CD14-positive monocyte (primary cell): ENCODE data around the gene SUMO3. TPM values are rescaled to one million over a fixed set of nuclear protein-coding genes. Genes with fewer than 3 reads are reported as not detected.

Source experiments
- DNase-seq, 3 donors: peaks; one replicate each; pipeline ENCODE4 v3.0.0-alpha.2; 2011 to 2022
- H2AFZ ChIP-seq: 2 replicates; pipeline ENCODE4 v1.6.0; 2012; ENCODE audit warnings: mild to moderate bottlenecking, low read depth, low read length, inconsistent platforms; ENCODE audit not compliant: insufficient read depth, poor library complexity, severe bottlenecking
- H3K27ac ChIP-seq, 2 donors: 1 replicate in 1 of 2; 2 replicates in 1 of 2; pipeline ENCODE4 v1.5.1; 2012 to 2013; ENCODE audit warnings: low read length in 2 of 2, control low read depth in 1 of 2, inconsistent platforms in 1 of 2, low read depth in 1 of 2, mild to moderate bottlenecking in 1 of 2
- H3K27me3 ChIP-seq, 2 donors: one replicate each; pipeline versions ENCODE4 v1.6.0 to v1.6.1; 2011 to 2013; ENCODE audit warnings: low read length in 2 of 2; ENCODE audit not compliant: control insufficient read depth in 2 of 2, insufficient read depth in 2 of 2
- H3K36me3 ChIP-seq, 2 donors: replicated peaks in 1 of 2; 1 replicate in 1 of 2; 2 replicates in 1 of 2; pipeline versions ENCODE4 v1.5.1 to v1.6.1; 2012 to 2013; ENCODE audit warnings: low read length in 2 of 2, control low read depth in 1 of 2, inconsistent platforms in 1 of 2, mild to moderate bottlenecking in 1 of 2; ENCODE audit not compliant: insufficient read depth in 2 of 2, control insufficient read depth in 1 of 2
- H3K4me1 ChIP-seq, 2 donors: 1 replicate in 1 of 2; 2 replicates in 1 of 2; pipeline versions ENCODE4 v1.5.1 to v1.6.1; 2012 to 2013; ENCODE audit warnings: low read length in 2 of 2, control low read depth in 1 of 2, inconsistent platforms in 1 of 2, mild to moderate bottlenecking in 1 of 2, moderate library complexity in 1 of 2; ENCODE audit not compliant: insufficient read depth in 2 of 2, control insufficient read depth in 1 of 2
- H3K4me2 ChIP-seq: replicated peaks from 2 replicates; pipeline ENCODE3; 2012; ENCODE audit warnings: low read length, moderate library complexity, mild to moderate bottlenecking; ENCODE audit not compliant: poor library complexity, severe bottlenecking; ENCODE audit errors: extremely low read depth
- H3K4me3 ChIP-seq, 3 experiments: fragments of 200-600 bp in 1 of 3; sonication (generic) in 1 of 3; replicated peaks in 1 of 3; 1 replicate in 2 of 3; 2 replicates in 1 of 3; pipeline ENCODE4 v1.5.1; 2011 to 2013; ENCODE audit warnings: low read length in 3 of 3, mild to moderate bottlenecking in 3 of 3, control low read depth in 2 of 3, low read depth in 2 of 3, inconsistent platforms in 1 of 3, moderate library complexity in 1 of 3
- H3K79me2 ChIP-seq: 2 replicates; pipeline ENCODE4 v1.6.0; 2012; ENCODE audit warnings: mild to moderate bottlenecking, control low read depth, inconsistent platforms, low read length, moderate library complexity; ENCODE audit not compliant: insufficient read depth
- H3K9ac ChIP-seq: 2 replicates; pipeline ENCODE4 v1.6.0; 2017; ENCODE audit warnings: low read length, mild to moderate bottlenecking; ENCODE audit not compliant: insufficient read depth, poor library complexity, severe bottlenecking
- H3K9me3 ChIP-seq, 2 donors: replicated peaks in 1 of 2; 1 replicate in 1 of 2; 2 replicates in 1 of 2; pipeline versions ENCODE4 v1.5.1 to v1.6.1; 2012 to 2013; ENCODE audit warnings: low read length in 2 of 2, control low read depth in 1 of 2; ENCODE audit not compliant: control insufficient read depth in 1 of 2, insufficient read depth in 1 of 2
- H4K20me1 ChIP-seq: 2 replicates; pipeline ENCODE4 v1.6.0; 2012; ENCODE audit warnings: mild to moderate bottlenecking, low read length, control low read depth, moderate library complexity; ENCODE audit not compliant: insufficient read depth
- H3K27ac Mint-ChIP-seq, 7 donors: one replicate each; pipeline ENCODE4 v1.8.0; 2020; ENCODE audit warnings: mild to moderate bottlenecking in 7 of 7, mixed read lengths in 7 of 7, moderate library complexity in 6 of 7, inconsistent platforms in 2 of 7
- H3K27me3 Mint-ChIP-seq, 3 donors: one replicate each; pipeline ENCODE4 v1.8.0; 2021 to 2022; ENCODE audit warnings: low read depth in 3 of 3, mild to moderate bottlenecking in 3 of 3, mixed read lengths in 3 of 3, moderate library complexity in 3 of 3, inconsistent platforms in 1 of 3
- H3K36me3 Mint-ChIP-seq, 2 donors: one replicate each; pipeline ENCODE4 v1.8.0; 2020; ENCODE audit warnings: mixed read lengths in 2 of 2, inconsistent platforms in 1 of 2, mild to moderate bottlenecking in 1 of 2
- H3K4me1 Mint-ChIP-seq: one replicate; pipeline ENCODE4 v1.8.0; 2020; ENCODE audit warnings: mild to moderate bottlenecking, mixed read lengths
- H3K4me3 Mint-ChIP-seq, 2 donors: one replicate each; pipeline ENCODE4 v1.8.0; 2020; ENCODE audit warnings: mild to moderate bottlenecking in 2 of 2, mixed read lengths in 2 of 2, moderate library complexity in 1 of 2
- H3K9me3 Mint-ChIP-seq, 7 donors: one replicate each; pipeline ENCODE4 v1.8.0; 2020 to 2022; ENCODE audit warnings: mixed read lengths in 7 of 7, mild to moderate bottlenecking in 6 of 7, moderate library complexity in 6 of 7, inconsistent platforms in 2 of 7
- CTCF ChIP-seq: fragments of 200-600 bp; IDR thresholded peaks from one replicate; pipeline ENCODE4 v1.8.0; 2022; ENCODE audit warnings: antibody characterized with exemption, mild to moderate bottlenecking
- WGBS: methylation state at CpG from one replicate; pipeline ENCODE4 v1.1.5; 2013; ENCODE audit warnings: missing lambda C conversion rate; ENCODE audit not compliant: insufficient coverage; 5-methylcytosine and 5-hydroxymethylcytosine counted together
- intact Hi-C, 2 donors: fragments of 100-400 bp; cut with micrococcal nuclease; formaldehyde crosslinking; loops; one replicate each; pipeline versions ENCODE4 v1.15.0 to v1.15.1; 2023
- polyA plus RNA-seq, 3 donors: library from polyadenylated mRNA; depleted of rRNA in 1 of 3; unstranded in 2 of 3; stranded (reverse) in 1 of 3; fragments of 300-500 nt in 2 of 3; fragments of >200 nt in 1 of 3; fragmentation: Illumina TruSeq in 2 of 3; gene quantifications; 1 replicate in 2 of 3; 2 replicates in 1 of 3; pipeline ENCODE4 v1.2.3, GENCODE V29; 2012 to 2021

The SUMO3 gene
- polyA plus RNA-seq, 3 donors = 70.9 to 112 (median 109) TPM

- peaks cover 2 to 7% of the 10 kb centered on the region in 2 donors for H3K4me1 ChIP-seq
- no peak for DNase-seq
- no peaks in the 10 kb centered on the region for H4K20me1 ChIP-seq
- peaks cover 19% of the 10 kb centered on the region for H3K4me1 Mint-ChIP-seq
- no peak overlapping the region for H3K27ac ChIP-seq
- peaks cover 0 to 8% (median 1%) of the 10 kb centered on the region in 3 donors for H3K27me3 Mint-ChIP-seq
- H3K27ac Mint-ChIP-seq = no peak overlapping the region
- H2AFZ ChIP-seq = no peak overlapping the region
- no peak overlapping the region for H3K4me3 ChIP-seq
- intact Hi-C loops = no loop called here
- 93% methylated on average over 29 of the region's 29 CpGs for WGBS
- no peak for TF ChIP-seq CTCF
- H3K79me2 ChIP-seq = no peaks in the 10 kb centered on the region
- no peaks in the 10 kb centered on the region for H3K9me3 ChIP-seq
- H3K4me2 ChIP-seq = no peak overlapping the region
- H3K36me3 ChIP-seq = no peaks in the 10 kb centered on the region
- no peaks in the 10 kb centered on the region for H3K36me3 Mint-ChIP-seq
- H3K9ac ChIP-seq = no peak overlapping the region
- H3K4me3 Mint-ChIP-seq = no peak overlapping the region
- H3K9me3 Mint-ChIP-seq = peaks cover 0 to 2% (median 0%) of the 10 kb centered on the region in 7 donors
- no peaks in the 10 kb centered on the region for H3K27me3 ChIP-seq
Observed at GRCh38 chr21:44834951-44835646, 17.2 kb upstream of the SUMO3 start.

GRCh38 chr21:44834231-44834950, 16.5 kb upstream of the SUMO3 start:
- Histone ChIP-seq H3K27ac (no peak overlapping the region), H3K4me3 (no peak overlapping the region), H3K4me1 (peaks cover 2 to 7% of the 10 kb centered on the region in 2 donors), H4K20me1 (no peaks in the 10 kb centered on the region), H3K27me3 (no peaks in the 10 kb centered on the region), H3K36me3 (no peaks in the 10 kb centered on the region), H3K79me2 (no peaks in the 10 kb centered on the region), H3K4me2 (no peak overlapping the region), H3K9ac (no peak overlapping the region), H2AFZ (no peak overlapping the region), H3K9me3 (peaks cover 0 to 2% of the 10 kb centered on the region in 2 donors)
- peaks cover 19% of the 10 kb centered on the region for H3K4me1 Mint-ChIP-seq
- peaks cover 0 to 8% (median 1%) of the 10 kb centered on the region in 3 donors for H3K27me3 Mint-ChIP-seq
- no peak overlapping the region for H3K4me3 Mint-ChIP-seq
- 90% methylated on average over 22 of the region's 26 CpGs for WGBS
- intact Hi-C loops = no loop called here
- no peak overlapping the region for H3K27ac Mint-ChIP-seq
- DNase-seq = no peak
- H3K36me3 Mint-ChIP-seq = no peaks in the 10 kb centered on the region
- H3K9me3 Mint-ChIP-seq = peaks cover under 1 to 5% (median 2%) of the 10 kb centered on the region in 7 donors
- no peak for TF ChIP-seq CTCF
